ENCODE data around the gene PRKD2.

GRCh38 chr19:46744005-46744691 is 27.2 kb upstream of the PRKD2 start:
- no peak for TF ChIP-seq CTCF (IDR thresholded peaks at IDR 0.05)
- no peak for TF ChIP-seq POLR2A (IDR thresholded peaks at IDR 0.05)
